Keratinocyte (primary cell): ENCODE measurements around the gene PRM2. TPM values are rescaled to one million over a fixed set of nuclear protein-coding genes. Genes with fewer than 3 reads are reported as not detected.

Source experiments
- DNase-seq: peaks from one replicate; pipeline ENCODE4 v3.0.0-alpha.2; 2011; ENCODE audit warnings: low read depth, missing footprints, low spot score
- FAIRE-seq: peaks from 2 replicates; lab custom pipeline; 2011; peaks lifted over from hg19 to GRCh38; lab: Jason Lieb, UNC
- H2AFZ ChIP-seq: 2 replicates; pipeline ENCODE4 v1.6.0; 2012; ENCODE audit warnings: low read length, control low read depth, inconsistent platforms; ENCODE audit not compliant: control insufficient read depth
- H3K27ac ChIP-seq: 2 replicates; pipeline ENCODE4 v1.5.1; 2011; ENCODE audit warnings: low read length; ENCODE audit not compliant: control insufficient read depth, insufficient read depth
- H3K27me3 ChIP-seq: 3 replicates; pipeline ENCODE4 v1.6.0; 2011; ENCODE audit warnings: low read length; ENCODE audit not compliant: control insufficient read depth, insufficient read depth; ENCODE audit errors: extremely low read depth
- H3K36me3 ChIP-seq, 2 experiments: 2 replicates in 1 of 2; 3 replicates in 1 of 2; pipeline ENCODE4 v1.5.1; 2011; ENCODE audit warnings: low read length in 2 of 2, mild to moderate bottlenecking in 1 of 2; ENCODE audit not compliant: control insufficient read depth in 2 of 2, insufficient read depth in 2 of 2; ENCODE audit errors: extremely low read depth in 1 of 2
- H3K4me1 ChIP-seq: 3 replicates; pipeline ENCODE4 v1.5.1; 2011; ENCODE audit warnings: low read length; ENCODE audit not compliant: control insufficient read depth, insufficient read depth; ENCODE audit errors: extremely low read depth
- H3K4me2 ChIP-seq: 3 replicates; pipeline ENCODE4 v1.6.0; 2011; ENCODE audit warnings: low read depth, low read length; ENCODE audit not compliant: control insufficient read depth, insufficient read depth; ENCODE audit errors: extremely low read depth
- H3K4me3 ChIP-seq, 3 experiments: fragments of 200-600 bp in 1 of 3; sonication (generic) in 1 of 3; 2 replicates in 2 of 3; 3 replicates in 1 of 3; pipeline ENCODE4 v1.5.1; 2011 to 2016; ENCODE audit warnings: low read length in 3 of 3, mild to moderate bottlenecking in 3 of 3, control low read depth in 2 of 3, inconsistent platforms in 1 of 3, low read depth in 1 of 3, mixed read lengths in 1 of 3, mixed run types in 1 of 3, moderate library complexity in 1 of 3; ENCODE audit not compliant: control insufficient read depth in 2 of 3, insufficient read depth in 2 of 3; ENCODE audit errors: extremely low read depth in 1 of 3
- H3K79me2 ChIP-seq: 2 replicates; pipeline ENCODE4 v1.6.0; 2012; ENCODE audit warnings: low read length; ENCODE audit not compliant: control insufficient read depth, insufficient read depth
- H3K9ac ChIP-seq: 3 replicates; pipeline ENCODE4 v1.6.0; 2011; ENCODE audit warnings: low read length; ENCODE audit not compliant: control insufficient read depth, insufficient read depth; ENCODE audit errors: extremely low read depth
- H3K9me1 ChIP-seq: 3 replicates; pipeline ENCODE4 v1.6.0; 2011; ENCODE audit warnings: low read length; ENCODE audit not compliant: control insufficient read depth, insufficient read depth; ENCODE audit errors: extremely low read depth
- H3K9me3 ChIP-seq: 2 replicates; pipeline ENCODE4 v1.5.1; 2012; ENCODE audit warnings: low read depth, low read length; ENCODE audit not compliant: control insufficient read depth
- H4K20me1 ChIP-seq: 3 replicates; pipeline ENCODE4 v1.6.0; 2011; ENCODE audit warnings: low read length; ENCODE audit not compliant: control insufficient read depth, insufficient read depth; ENCODE audit errors: extremely low read depth
- EZH2 ChIP-seq: IDR thresholded peaks from one replicate; pipeline ENCODE4 v1.6.1; 2012; ENCODE audit warnings: inconsistent platforms, mild to moderate bottlenecking, low read length, moderate library complexity
- dilution Hi-C: fragments of 300-500 bp; cut with MboI; formaldehyde crosslinking; loops from one replicate; pipeline ENCODE4 v1.7.0; 2020; ENCODE audit warnings: low sequenced_read_pairs; ENCODE audit not compliant: extremely low pct_ligation_motif_present
- polyA plus RNA-seq, 5 experiments: library from polyadenylated mRNA; depleted of rRNA in 3 of 5; stranded (reverse) in 3 of 5; stranded (forward) in 1 of 5; unstranded in 1 of 5; fragments of >200 nt; gene quantifications; 1 replicate in 1 of 5; 2 replicates in 3 of 5; 3 replicates in 1 of 5; pipeline versions ENCODE4 v1.2.1 to v1.2.3, GENCODE V29; 2011 to 2012; ENCODE audit warnings: missing spikeins in 2 of 5, low read depth in 1 of 5, low replicate concordance in 1 of 5
- TF ChIP-seq, protein P1 (sequence below), 3 experiments: IDR thresholded peaks in 1 of 3; conservative IDR thresholded peaks in 1 of 3; optimal IDR thresholded peaks in 1 of 3; 2 replicates in 2 of 3; 3 replicates in 1 of 3; pipeline versions ENCODE3 to v1.5.1; 2011; ENCODE audit warnings: low read length in 3 of 3, mild to moderate bottlenecking in 3 of 3, moderate library complexity in 2 of 3, control low read depth in 1 of 3, inconsistent platforms in 1 of 3; ENCODE audit not compliant: insufficient read depth in 2 of 3; ENCODE audit errors: extremely low read depth in 1 of 3

The PRM2 gene
- polyA plus RNA-seq, 1 donor (not counting 4 experiments of a cell fraction or from before 2014, with no cell fraction given), result not detected

DNA sequence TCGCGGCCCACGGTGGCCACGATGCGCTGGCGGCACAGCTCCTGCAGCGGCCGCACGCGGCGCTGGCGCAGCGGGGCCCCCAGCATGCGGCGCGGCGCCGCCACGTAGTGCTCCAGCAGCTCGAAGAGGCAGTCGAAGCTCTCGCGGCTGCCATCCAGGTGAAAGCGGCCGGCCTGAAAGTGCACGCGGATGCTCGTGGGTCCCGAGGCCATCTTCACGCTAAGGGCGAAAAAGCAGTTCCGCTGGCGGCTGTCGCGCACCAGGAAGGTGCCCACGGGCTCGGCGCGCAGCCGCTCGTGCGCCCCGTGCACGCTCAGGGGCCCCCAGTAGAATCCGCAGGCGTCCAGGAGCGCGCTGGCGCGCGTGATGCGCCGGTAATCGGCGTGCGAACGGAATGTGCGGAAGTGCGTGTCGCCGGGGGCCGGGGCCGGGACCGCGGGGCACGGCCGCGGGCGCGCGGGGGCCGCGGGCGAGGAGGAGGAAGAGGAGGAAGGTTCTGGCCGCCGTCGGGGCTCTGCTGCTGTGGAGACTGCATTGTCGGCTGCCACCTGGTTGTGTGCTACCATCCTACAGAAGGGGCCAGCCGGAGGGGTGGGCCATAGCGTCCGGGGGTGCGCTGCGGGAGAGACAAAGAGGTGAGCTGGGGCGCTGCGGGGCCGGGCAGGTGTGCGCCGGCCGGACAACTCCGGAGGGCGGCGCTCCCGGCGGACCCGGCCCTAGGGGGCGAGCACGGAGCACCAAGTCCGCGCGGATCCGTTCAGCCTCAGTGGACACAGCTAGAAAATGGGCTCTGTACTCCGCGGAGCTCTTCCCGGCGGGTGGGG, 21.2 kb downstream of the PRM2 start:
- H3K27me3 ChIP-seq, result peaks cover 3% of the 10 kb centered on the region
- dilution Hi-C loops, result no loop called here
- FAIRE-seq (no peak), DNase-seq (no peak)
- no peaks in the 10 kb centered on the region for H3K36me3 ChIP-seq
- H3K4me1 ChIP-seq, result peaks cover 20% of the 10 kb centered on the region
- no peaks in the 10 kb centered on the region for H3K9me3 ChIP-seq
- peak overlapping the region; percentile 90 for H3K9ac ChIP-seq
- no peaks in the 10 kb centered on the region for H4K20me1 ChIP-seq
- H3K27ac ChIP-seq, result peak overlapping the region; percentile 40
- H3K9me1 ChIP-seq, result no peaks in the 10 kb centered on the region
- H3K79me2 ChIP-seq, result peaks cover 19% of the 10 kb centered on the region
- peak overlapping the region; percentile 68 to 88 (median 70) for H3K4me3 ChIP-seq
- H3K4me2 ChIP-seq, result peak overlapping the region; percentile 85
- TF ChIP-seq EZH2, result no peak
- TF ChIP-seq, protein P1, sequence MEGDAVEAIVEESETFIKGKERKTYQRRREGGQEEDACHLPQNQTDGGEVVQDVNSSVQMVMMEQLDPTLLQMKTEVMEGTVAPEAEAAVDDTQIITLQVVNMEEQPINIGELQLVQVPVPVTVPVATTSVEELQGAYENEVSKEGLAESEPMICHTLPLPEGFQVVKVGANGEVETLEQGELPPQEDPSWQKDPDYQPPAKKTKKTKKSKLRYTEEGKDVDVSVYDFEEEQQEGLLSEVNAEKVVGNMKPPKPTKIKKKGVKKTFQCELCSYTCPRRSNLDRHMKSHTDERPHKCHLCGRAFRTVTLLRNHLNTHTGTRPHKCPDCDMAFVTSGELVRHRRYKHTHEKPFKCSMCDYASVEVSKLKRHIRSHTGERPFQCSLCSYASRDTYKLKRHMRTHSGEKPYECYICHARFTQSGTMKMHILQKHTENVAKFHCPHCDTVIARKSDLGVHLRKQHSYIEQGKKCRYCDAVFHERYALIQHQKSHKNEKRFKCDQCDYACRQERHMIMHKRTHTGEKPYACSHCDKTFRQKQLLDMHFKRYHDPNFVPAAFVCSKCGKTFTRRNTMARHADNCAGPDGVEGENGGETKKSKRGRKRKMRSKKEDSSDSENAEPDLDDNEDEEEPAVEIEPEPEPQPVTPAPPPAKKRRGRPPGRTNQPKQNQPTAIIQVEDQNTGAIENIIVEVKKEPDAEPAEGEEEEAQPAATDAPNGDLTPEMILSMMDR (optimal IDR thresholded peaks at IDR 0.05 in 1 of 3, IDR thresholded peaks at IDR 0.05 in 1 of 3, conservative IDR thresholded peaks at IDR 0.05 in 1 of 3; ENCODE audit: extremely low read depth in 1 of 3, insufficient read depth in 2 of 3, low read length in 3 of 3), result peak in 2 of 3 experiments; percentile 2 to 41
- H2AFZ ChIP-seq, result peak overlapping the region; percentile 60

DNA sequence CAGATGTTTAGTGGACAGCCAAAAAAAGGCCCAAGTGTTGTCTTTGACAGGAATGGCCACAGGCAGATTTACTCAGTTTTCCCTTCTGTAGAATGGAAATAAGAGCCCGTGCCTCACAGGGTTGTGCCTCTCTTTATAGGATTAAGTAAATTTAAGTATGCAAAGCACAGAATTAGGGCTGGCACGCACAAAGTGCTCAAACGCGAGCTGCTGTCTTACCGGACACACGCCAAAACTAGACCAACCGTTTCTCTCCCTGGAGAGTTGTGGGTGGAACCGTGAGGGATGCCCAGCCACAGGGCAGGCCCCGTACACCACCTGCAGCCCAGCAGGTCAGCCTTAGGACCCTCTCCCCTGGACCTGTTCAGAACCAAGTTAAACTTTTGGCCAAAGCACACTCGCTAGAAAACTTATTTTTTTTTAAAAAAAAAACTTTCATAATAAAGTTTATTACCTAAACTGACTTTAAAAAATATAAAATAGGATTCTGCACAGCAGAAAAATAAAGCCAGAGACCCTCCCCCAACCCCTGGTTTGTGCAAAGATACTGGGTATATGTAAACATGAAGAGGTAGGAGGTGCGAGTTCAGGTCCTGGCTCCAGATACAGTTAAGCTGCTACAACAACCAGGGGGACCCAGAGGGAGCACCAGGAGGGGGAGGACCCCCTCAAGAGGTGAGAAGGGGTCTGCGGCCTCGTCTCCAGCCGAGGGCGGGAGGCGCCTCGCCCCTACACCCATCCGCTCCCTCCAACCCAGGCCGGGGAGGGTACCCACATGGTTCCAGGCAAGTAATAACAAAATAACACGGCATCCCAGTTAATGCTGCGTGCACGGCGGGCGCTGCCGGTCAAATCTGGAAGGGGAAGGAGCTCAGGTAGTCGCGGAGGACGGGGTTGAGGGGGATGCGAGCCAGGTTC, 22.0 kb downstream of the PRM2 start:
- TF ChIP-seq, protein P1 (optimal IDR thresholded peaks at IDR 0.05 in 1 of 3, IDR thresholded peaks at IDR 0.05 in 1 of 3, conservative IDR thresholded peaks at IDR 0.05 in 1 of 3; ENCODE audit: extremely low read depth in 1 of 3, insufficient read depth in 2 of 3, low read length in 3 of 3), result no peak
- TF ChIP-seq EZH2, result no peak
- Histone ChIP-seq H3K79me2 (peaks cover 19% of the 10 kb centered on the region), H4K20me1 (no peaks in the 10 kb centered on the region), H3K36me3 (no peaks in the 10 kb centered on the region), H2AFZ (peak overlapping the region; percentile 60), H3K4me1 (peaks cover 20% of the 10 kb centered on the region), H3K4me3 (peak overlapping the region; percentile 68 to 88 (median 70)), H3K27me3 (no peaks in the 10 kb centered on the region), H3K27ac (no peak overlapping the region), H3K9me3 (no peaks in the 10 kb centered on the region), H3K4me2 (peak overlapping the region; percentile 85), H3K9me1 (no peaks in the 10 kb centered on the region), H3K9ac (peak overlapping the region; percentile 90)
- DNase-seq (no peak), FAIRE-seq (no peak)
- dilution Hi-C loops, result no loop called here
